GM21825 (cell line): ENCODE results near the gene NUSAP1.
"Not testable (repeated sequence)": the region's sequence is repeated elsewhere in the genome, so short reads cannot be mapped to it uniquely, and the experiment has no call there.

Experiments used
- ATAC-seq: cut with Tn5 transposase; IDR thresholded peaks from one replicate; pipeline ENCODE4 v1.9.1; 2021; ENCODE audit warnings: mild to moderate bottlenecking, moderate library complexity; ENCODE audit not compliant: unreplicated experiment

The NUSAP1 gene

DNA sequence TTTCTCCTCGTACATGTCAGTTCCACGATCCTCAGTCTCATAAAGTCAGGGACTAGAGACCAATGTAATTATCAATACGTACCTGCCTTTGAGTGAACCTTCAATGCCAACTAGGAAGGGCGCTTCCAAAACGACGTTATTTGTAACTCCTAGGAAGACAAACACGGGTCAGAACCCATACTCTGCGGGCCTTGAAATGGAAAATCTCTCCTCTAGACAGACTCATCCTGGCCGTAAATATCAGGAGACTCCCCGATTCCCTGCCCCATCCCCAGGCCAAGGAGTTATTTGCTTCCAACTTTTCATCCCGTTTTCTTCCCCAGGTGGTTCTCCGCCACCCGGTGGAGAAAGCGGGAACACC is 868 bp upstream of the NUSAP1 start:
- no peak for ATAC-seq

DNA sequence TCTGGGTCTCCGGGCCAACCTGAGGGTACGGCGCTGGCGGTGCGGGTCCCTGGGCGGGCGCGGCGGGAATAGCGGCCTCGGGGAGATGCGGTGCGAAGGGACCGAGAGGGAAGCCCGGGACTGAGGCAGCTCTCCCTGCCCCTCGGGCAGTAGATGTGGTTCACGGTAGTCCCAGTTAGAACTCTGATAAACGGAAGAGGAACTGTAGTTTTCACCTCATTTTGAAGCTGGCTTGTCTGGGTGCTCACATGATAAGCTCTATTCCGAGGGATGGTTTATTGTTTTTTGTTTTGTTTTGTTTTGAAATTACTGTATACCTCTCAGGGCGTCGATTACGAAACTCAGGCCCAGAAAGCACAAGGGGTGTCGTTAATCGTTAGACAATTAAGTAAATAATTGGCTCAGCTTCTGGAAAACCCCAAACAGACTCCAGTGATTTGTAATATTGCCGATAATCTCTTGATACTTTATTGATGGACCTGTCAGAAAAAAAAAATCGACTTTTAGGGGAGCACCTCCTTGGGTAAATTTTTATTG is 413 bp downstream of the NUSAP1 start:
- peak; percentile 24 for ATAC-seq

DNA sequence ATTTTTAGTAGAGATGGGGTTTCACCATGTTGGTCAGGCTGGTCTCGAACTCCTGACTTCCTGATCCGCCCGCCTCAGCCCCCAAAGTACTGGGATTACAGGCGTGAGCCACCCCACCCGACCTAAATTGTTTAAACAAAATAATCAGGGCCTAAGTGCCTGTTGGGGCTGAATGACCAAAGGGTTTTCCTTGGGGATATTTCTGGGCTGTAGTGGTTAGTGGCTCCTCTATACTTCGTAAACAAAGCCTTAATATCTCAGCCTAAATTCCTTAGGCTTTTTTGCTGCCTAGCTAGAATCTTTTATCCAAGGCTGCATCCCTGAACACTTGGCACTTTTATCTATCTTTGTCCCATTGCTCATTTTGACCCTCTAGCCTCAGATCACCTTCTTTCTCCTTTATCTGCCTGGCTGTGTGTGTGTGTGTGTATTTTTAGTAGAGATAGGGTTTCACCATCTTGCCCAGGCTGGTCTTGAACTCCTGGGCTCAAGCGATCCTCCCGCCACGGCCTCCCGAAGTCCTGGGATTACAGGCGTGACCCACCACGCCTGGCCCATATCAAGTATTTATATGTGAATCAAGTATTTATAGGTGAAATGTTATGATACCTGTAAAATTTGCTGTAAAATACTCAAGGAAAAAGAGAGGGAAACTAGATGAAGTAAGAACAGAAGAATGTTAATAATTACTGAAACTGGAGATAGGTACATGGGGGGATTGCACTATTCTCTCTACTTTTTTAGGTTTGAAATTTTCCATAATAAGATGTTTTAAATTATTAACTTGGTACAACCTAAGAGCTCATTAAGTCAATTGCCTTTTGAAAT is 1.8 kb downstream of the NUSAP1 start:
- ATAC-seq = no peak

DNA sequence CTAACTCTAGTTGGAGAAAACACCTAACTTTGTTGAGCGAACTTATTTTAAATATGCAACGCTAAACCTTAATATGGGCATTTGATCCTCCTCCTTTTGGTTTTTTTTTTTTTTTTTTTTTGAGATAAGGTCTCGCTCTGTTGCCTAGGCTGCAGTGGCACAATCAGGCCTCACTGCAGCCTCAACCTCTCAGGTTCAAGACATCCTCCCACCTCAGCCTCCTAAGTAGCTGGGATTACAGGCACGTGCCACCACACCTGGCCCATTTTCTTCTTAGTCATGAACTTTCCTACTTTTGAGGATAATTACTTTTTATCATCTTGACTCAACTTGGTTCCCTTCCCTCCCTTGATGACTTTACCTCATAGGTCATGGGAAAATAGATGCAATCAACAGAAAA is 3.9 kb downstream of the NUSAP1 start:
- no peak for ATAC-seq

DNA sequence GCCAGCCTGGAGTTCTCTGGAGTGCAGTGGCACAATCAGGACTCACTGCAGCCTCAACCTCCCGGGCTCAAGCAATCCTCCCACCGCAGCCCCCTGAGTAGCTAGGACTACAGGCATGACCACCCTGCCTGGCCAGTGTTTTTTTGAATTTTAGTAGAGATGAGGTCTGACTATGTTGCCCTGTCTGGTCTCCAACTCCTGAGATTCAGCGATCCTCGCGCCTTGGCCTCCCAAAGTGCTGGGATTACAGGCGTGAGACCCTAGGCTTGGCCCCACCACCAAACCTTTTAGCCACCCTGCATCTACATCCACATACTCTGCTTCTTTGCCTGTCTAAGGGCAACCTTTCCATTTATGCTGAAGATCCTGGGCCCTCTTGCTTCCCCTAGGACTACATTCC is 4.4 kb downstream of the NUSAP1 start:
- no peak for ATAC-seq

DNA sequence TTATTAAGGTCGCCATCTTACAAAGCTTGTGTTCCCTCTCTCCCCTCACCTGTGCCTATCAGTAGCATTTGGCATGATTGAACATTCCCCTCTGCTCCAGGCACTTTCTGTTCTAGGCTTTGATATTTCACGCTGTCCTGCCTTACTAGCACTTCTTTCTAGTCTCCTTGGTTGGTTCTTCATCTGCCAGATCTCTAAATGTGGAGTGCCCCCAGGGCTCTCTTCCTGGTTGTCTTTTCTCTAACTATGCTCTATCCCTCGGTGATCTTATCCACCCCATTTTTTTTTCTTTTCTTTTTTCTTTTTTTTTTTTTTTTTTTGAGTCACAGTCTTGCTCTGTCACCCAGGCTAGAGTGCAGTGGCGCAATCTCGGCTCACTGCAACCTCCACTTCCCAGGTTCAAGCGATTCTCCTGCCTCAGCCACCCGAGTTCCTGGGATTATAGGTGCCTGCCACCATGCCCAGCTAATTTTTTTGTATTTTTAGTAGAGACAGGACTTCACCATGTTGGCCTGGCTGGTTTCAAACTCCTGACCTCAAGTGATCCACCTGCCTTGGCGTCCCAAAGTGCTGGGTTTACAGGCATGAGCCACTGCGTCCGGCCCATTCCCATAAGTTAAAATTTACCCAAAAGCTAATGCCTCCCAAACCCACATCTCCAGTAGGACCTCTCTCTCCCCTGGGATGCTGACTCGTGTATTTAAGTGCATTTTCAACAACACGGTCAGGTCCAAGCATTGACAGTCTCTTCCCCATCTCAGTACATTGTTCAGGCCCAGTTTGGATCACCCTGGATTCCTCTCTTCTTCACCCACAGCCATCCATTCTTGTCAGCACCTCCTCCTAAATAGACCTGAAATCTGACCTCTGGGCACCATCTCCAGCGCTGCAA is 5.2 kb downstream of the NUSAP1 start:
- no peak for ATAC-seq

DNA sequence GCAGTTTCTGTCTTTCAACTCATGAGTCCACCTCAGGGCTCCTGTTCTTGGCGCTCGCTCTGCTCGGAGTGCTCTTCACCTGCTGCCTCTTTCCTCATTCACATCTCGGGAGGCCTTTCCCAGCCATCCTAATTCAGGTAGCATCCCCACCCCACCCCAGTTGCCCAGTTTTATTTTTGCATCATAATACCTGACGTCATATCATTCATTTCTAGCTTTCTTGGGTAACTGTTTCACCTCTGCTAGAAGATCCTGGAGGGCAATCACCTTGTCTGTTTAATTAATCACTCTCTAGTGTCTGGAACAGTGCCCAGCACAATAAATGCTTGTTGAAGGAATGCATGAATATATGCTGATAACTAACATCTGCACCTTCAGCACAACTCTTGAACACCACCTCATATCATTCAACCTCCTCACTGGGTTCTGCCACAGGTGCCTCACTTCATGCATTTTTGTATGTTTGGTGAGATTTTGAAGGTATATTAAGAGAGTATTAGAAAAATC is 7.6 kb downstream of the NUSAP1 start:
- no peak for ATAC-seq

DNA sequence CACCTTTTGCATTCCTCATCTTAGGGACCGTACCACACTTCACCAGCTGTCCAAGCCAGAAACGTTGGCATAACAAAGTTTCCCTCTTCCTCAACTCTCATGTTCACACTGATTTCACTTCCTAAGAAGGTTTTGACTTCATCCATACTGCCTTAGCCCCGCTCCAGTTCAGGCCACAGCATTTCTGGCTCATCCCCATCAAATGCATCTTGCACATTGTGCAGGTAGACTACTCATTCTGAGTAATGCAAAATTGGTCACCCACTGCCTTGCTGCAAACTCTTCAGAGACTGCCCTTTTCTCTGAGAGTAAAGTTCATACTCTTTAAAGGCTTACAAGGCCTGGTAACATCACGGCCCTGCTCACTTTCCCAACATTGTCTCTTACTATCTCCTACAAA is 8.8 kb downstream of the NUSAP1 start:
- no peak for ATAC-seq

DNA sequence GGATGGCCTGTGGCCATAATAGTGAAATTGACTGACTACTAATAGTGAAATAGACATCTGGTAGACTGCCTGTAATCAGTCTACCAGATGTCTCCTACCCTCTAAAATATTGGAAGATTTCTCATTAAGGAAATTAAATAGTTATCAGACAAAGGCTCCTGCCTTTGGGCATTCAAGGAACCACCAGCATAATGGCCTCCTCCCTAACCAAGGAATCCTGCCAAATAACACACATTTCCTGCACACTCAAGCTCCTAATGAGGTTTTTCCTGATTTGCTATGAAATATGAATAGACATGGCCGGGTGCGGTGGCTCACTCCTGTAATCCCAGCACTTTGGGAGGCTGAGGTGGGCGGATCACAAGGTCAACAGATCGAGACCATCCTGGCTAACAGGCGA is 14.6 kb downstream of the NUSAP1 start:
- ATAC-seq = no peak

DNA sequence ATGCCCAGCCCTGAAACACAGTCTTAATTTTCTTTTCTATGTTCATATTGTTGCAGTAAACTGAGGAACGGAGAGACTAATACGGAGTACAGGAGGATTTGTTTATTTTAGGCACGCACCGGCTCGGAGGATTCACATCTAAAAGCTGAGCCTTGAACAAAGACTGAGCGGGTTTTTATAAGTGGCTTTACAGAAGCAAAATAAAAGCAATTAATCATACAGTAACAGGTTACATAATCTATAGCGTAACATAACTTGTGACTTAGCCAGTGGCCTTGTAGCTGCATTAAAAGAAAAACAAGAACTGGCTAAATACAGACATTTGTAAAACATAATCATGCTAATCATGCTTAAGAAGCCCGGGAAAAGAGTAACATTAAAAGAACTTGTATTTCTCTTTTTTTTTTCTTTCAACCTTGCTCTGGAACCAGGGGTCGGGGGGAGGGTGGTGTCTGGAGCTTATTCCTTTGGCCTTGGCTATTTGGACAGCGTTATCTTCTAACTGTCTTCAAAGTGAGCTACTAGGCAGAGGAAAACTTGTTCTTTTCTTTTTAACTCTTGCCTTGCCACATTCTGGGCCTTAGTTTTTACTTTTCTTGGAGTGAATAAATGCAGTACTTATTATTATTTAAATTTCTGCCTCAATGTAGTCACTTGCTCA is 17.5 kb downstream of the NUSAP1 start:
- no peak for ATAC-seq

DNA sequence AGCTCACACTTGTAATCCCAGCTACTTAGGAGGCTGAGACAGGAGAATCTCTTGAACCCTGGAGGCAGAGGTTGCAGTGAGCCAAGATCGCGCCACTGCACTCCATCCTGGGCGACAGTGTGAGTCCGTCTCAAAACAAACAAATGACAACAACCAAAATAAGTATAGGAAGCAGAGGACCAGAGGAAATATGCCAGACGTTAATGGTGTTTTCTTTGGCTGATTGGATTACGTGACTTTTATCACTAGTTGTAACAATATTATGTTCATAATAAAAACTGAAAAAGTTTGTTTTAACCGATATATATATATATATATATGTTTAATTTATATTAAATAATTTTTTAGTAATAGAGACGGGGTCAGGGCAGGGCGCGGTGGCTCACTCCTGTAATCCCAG is 21.7 kb downstream of the NUSAP1 start:
- no peak for ATAC-seq

DNA sequence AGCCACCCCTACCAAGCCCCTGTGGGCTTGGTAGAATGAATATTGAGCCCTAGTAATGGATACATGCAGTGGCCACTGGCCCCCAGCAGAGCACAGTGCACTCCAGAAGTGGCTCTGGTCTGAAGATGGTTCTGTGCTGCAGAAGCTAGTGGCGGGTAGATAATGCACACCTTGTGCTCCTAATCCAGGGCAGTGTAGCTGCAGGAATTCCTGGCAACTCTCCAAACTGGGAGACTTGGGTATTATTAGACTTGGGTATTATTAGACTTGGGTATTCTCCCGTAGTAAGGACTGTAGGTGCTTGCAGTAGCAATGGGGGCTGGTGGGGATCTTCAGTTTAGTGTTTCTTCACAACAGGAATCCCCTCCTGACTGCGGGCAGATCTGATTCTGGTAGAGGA is 34.7 kb downstream of the NUSAP1 start:
- ATAC-seq = no peak

DNA sequence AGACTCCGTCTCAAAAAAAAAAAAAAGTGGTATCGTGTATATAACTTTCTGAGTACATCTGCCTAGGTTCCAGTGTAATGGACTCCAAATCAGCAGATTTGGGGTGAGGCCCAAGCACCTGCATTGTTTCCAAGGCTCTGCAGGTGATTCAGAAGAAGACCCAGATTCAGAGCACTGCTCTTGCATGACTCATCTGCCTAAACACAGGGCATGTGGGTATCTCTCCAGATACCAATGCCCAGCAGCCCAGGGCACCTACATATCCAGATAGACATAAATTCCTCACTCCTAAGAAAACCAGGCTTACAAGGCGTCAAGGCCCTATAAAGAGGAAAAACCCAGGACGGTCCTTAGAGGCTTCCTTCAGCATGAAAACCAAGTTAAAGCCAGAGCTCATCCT is 45.3 kb downstream of the NUSAP1 start:
- ATAC-seq = no peak

DNA sequence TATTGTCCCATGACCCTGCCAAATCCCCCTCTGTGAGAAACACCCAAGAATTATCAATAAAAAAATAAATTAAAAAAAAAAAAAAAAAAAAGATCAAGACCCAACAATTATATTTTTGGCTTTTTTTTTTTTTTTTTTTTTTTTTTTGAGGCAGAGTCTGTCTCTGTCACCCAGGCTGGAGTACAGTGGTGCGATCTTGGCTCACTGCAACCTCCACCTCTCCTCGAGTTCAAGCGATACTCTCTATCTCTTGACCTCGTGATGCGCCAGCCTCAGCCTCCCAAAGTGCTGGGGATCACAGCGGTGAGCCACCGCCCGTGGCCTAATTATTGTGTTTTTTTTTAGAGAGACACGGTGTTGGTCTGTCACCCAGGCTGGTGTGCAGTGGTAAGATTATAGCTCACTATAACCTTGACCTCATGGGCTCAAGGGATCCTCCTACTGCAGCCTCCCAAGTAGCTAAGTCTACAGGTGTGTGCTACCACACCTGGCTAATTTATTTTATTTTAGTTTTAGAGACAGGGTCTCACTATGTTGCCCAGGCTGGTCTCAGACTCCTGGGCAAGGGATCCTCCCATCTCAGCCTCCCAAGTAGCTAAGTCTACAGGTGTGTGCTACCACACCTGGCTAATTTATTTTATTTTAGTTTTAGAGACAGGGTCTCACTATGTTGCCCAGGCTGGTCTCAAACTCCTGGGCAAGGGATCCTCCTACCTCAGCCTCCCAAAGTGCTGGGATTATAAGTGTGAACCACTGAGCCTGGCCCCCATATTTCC is 51.5 kb downstream of the NUSAP1 start:
- not testable (repeated sequence) for ATAC-seq

DNA sequence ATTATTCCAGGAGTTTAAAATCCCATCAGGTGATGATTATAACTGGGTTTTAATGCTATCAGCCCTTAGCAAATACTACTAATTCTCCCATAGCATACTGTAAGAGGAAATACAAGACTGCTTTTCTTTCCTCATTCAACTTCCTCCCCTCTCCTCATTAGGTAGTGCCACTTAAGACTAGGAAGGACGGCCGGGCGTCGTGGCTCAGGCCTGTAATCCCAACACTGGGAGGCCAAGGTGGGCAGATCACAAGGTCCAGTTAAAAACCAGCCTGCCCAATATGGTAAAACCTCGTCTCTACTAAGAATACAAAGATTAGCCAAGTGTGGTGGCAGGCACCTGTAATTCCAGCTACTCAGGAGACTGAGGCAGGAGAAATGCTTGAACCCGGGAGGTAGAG is 55.0 kb downstream of the NUSAP1 start:
- ATAC-seq = no peak

DNA sequence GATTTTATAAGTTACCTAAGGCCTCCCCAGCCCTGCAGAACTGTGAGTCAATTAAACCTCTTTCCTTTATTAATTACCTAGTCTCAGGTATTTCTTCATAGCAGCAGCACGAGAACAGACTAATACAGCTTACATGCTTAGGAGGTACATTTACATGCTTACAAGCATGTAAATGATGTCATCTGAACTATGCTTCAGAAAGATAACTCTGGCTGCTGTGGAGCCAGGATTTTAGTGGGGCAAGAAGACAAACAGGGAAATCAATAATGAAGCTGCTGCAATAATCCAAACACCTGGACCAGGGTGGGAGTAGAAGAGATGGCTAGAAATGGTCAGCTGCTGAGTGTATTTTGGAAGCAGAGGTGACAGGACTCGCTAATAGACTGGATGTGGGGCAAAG is 60.0 kb downstream of the NUSAP1 start:
- ATAC-seq = no peak

DNA sequence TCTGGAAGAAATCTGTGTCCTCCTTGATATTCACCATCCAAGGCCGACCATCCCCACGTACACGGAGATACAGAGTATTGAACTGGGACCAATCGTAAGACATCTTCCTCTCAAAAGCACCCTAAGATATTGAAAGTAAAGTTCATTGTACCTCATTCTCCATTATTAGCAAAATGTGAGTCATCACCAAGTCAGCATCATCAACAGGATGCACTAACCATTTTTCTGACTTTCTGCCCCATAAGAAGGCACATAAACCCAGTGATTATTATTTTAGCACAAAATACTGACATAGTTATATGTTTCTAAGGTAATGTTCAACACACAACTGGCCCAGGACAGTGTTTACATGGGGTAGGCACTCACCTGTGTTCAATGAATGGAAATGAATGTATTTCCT is 62.2 kb downstream of the NUSAP1 start:
- ATAC-seq = no peak

DNA sequence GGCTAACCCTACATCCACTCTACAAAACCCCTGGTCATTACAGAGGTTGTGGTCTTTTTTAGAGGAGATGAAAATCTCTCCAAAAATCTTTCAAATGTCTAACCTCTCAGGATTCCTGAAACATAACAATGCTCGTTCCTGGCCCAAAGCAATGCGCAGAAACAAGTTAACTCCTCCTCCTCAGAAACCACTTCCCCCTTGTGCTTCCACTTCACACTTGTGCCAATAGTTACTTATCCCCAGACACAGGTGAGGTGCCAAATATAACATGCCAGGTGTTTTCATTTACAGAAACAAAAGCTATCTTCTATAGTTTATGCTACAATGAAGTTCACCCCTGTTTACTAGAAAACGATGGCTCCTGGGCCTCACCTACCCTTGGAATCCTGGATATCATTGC is 63.4 kb downstream of the NUSAP1 start:
- ATAC-seq = no peak

DNA sequence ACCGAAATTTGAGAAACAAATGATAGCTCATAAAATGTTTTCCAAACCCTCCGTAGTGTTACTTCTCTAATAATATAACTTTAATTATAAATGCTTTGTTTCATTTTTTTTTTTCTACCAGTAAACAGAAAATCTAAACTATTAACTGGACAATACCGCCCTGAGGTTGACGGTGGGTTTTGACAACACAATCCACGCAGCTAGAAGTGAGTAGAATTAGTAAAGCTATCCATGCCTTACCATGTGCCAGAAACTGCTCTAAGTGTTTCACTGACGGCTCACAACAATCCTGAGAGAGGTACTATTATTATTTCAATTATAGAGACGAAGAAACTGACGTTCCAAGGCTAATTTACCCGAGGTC is 69.2 kb downstream of the NUSAP1 start:
- ATAC-seq = no peak

DNA sequence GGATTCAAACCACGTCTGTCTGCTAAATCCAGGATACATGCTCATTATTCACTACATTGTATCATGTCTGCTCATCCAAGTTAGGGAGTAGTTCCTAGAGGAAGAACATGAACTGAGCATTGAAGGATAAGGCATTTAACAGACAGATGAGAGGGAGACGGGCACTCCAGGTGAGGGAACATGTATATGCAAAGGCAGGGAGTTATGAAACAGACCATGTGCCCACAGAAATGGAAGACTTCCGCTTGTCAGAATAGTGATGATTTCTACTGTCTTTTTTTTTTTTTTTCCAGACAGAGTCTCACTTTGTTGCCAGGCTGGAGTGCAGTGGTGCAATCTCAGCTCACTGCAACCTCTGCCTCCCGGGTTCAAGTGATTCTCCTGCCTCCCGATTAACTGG is 74.7 kb downstream of the NUSAP1 start:
- no peak for ATAC-seq

DNA sequence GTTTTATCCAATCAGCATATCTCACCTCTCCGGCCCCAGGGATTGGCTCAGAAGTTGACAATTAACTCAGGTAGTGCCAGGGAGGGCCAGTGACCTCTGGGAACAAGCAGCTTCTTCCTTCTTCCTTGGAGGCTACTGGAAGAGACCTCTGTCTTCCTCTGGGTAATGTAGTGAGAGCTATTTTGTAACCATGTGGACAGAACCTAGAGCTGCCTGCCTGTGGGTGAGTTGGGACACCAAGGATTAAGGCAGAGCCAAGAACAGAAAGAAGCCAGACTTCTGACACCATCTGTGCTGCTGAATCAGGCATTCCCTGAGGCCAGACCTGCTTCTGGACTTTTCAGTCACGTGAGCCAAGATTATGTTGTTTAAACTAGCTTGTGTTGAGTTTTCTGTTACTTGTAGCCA is 75.6 kb downstream of the NUSAP1 start:
- no peak for ATAC-seq
